Suppressor macrophage (primary cell): ENCODE results near the gene DRICH1.
"Not testable (repeated sequence)": the region's sequence is repeated elsewhere in the genome, so short reads cannot be mapped to it uniquely, and the experiment has no call there.

Experiments used
- DNase-seq, 4 experiments: peaks; one replicate each; pipeline ENCODE4 v3.0.0-alpha.2; 2020 to 2022

DRICH1 gene

GRCh38 chr22:23597576-23598268 is 34.4 kb downstream of the DRICH1 start:
- not testable (repeated sequence) for DNase-seq

DNA sequence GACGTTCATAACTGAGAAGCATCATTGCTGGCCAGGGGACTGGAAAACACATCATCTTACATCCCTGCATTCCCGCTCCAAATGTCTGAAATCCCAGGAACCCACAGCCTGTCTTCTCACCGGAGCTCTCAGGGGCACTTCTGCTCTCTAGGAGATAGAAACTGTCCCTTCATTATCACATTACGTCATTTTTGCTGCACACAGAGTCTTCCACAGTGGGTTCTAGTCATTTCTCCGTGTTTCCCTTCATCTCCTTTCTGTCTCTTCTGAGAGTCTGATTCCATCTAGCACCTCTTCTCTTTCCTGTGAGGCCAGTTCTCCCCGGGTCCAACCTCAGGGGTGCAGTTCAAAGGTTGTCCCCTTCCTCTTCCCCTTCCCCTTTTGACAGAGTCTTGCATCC is 36.2 kb downstream of the DRICH1 start:
- DNase-seq: not testable (repeated sequence)

- no peak for DNase-seq
These were observed 40.3 kb downstream of the DRICH1 start for GRCh38 chr22:23591846-23592245.

DNA sequence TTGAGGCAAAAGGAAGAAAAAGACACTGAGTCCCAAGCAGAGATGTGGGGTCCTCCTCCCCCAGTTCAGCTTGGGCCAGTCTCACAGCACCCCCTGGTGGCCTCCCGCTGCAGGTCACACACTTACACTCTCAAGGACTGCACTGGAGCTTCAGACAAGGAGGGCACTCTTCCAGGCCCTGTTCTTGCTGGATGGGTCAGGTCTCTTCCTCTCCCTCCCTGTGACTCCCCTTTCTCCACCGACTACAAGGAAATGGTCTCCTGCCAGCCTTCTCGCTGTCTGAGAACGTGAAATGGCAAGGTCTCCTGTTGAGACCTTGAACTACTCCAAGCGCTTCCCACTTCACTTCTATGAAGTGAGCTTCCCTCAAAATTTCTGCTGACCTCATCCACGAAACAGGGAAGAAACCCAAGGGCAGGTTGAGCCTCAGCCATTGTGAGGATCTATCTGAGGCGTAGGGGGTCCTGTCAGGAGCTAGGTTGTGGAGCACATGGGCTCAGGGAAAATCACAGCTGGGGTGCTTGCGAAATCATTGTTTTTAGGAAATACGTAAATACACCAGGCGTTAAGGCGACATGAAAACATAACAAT is 40.8 kb downstream of the DRICH1 start:
- peak; percentile 59 to 80 (median 66) for DNase-seq

- DNase-seq: no peak
These were observed 48.3 kb downstream of the DRICH1 start for GRCh38 chr22:23583836-23584235.

- DNase-seq: peak in 1 of 4 experiments; percentile 10
These were observed 49.0 kb downstream of the DRICH1 start for GRCh38 chr22:23583153-23583552.

GRCh38 chr22:23581260-23581650 is 50.9 kb downstream of the DRICH1 start:
- no peak for DNase-seq

DNA sequence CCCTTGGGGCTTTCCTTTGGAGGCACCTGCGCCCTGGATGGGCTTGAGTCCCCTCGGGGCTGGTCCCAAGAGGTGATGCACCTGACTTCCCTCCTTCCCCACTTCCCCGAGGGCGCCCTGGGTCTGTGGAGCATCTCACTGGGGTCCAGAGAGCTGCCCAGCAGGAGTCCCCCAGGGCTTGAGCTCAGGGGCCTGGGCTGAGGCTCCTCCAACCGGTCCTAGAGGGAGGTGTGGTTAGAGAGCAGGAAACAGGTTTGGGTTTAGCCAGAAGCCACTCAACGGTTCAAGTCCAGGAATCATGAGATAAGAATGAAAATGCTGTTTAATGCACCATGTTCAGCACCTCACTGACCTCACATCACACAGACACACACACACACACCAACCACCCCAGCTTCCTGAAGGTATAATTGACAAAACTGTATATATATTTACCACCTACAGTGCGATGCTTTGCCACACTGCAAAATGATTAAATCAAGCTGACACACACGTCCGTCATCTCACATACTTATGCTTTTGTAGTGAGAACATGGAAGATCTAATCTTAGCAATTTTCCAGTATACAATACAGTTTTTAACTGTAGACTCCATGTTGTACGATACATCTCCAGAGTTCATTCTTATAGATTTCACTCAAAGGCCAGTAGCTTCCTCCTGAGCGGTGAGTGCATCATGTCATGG is 51.4 kb downstream of the DRICH1 start:
- DNase-seq: no peak

GRCh38 chr22:23579870-23580575 is 52.1 kb downstream of the DRICH1 start, which contains the start of gene IGLL1:
TSS of gene IGLL1 (minus strand) at chr22:23580290. CDS start at chr22:23580190, 100 bp downstream.
- no peak for DNase-seq

GRCh38 chr22:23579280-23579679 is 52.8 kb downstream of the DRICH1 start:
- DNase-seq: no peak

DNA sequence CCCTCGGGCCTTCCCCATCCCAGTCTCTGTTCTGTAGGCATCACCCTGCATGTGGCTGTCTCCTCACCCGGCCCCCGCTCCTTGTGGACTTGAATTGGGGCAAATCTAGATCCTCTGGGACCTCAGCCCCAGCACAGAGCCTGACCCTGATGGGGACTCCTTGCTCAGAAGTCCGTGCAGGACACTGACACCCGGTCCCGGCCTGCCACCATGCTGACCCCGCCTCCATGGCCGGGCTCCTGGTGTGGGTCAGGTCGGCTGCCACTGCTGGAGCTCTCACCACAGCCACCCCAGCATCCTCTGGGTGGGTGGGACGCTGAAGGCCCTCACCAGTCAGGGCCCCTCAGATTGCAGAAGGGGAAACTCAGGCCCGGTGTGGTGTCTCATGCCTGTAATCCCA is 53.8 kb downstream of the DRICH1 start:
- no peak for DNase-seq

DNA sequence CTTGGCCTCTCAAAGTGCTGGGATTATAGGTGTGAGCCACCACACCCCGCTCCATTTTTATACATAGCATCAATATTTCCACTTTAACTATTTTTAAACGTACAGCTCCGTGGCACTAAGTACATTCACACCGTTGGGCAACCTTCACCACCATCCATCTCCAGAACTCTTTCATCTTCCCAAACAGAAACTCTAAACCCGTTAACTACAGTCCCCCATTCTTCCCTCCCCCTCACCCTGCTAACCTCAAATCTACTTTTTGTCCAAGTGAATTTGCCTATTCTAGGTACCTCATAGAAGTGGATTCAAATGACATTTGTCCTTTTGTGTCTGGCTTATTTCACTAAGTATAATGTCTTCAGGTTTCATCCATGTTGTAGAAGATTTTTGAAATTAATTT is 55.4 kb downstream of the DRICH1 start:
- DNase-seq: no peak

DNA sequence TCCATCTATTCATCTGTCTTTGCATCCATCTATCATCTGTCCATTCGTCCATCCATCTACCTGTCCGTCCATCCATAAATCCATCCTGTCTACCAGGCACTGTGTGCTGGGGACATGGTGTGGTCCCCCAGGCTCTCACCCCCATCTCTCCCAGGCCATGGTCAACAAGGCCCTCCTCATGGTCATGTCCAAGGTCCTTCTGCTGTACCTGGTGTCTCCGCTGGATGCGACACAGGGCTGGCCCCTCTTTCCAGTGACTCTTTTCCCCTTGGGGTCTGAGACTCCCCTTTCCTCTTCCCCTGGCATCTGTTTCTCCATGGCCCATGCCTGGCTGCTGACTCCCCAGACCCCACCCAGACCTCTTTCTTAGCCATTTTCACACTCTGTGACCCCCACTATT is 56.5 kb downstream of the DRICH1 start:
- no peak for DNase-seq

DNA sequence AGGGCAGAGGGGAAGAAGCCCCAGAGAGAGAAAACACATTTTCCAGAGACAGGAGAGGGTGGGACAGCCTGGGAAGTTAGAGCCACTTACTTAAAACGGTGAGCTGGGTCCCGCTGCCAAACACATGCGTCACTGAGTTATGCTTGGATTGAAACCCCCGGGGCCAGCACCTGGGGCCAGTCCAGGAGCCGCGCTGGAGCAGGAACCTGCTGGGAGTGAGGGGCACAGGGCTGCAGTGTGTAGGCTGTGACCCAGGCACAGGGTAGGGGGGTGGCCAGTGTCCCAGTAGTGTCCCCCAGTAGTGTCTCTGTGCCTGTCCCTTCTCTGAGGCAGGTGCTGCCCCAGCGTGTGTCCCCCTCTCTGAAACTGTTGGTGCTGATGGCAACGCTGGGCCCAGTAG is 57.2 kb downstream of the DRICH1 start:
- no peak for DNase-seq

GRCh38 chr22:23574371-23574811 is 57.7 kb downstream of the DRICH1 start:
- DNase-seq: no peak

- DNase-seq: not testable (repeated sequence)
These were observed 58.4 kb downstream of the DRICH1 start for GRCh38 chr22:23573701-23574235.

DNA sequence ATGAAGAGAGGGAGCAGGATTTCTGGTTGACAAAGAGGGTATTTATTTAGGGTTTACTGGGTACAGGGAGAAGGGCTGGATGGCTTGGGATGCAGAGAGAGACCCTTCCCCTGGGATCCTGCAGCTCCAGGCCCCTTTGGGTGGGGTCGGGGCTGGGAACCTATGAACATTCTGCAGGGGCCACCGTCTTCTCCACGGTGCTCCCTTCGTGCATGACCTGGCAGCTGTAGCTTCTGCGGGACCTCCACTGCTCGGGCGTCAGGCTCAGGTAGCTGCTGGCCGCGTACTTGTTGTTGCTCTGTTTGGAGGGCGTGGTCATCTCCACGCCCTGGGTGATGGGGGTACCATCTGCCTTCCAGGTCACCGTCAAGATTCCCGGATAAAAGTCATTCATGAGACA is 59.0 kb downstream of the DRICH1 start:
- DNase-seq: not testable (repeated sequence)

DNA sequence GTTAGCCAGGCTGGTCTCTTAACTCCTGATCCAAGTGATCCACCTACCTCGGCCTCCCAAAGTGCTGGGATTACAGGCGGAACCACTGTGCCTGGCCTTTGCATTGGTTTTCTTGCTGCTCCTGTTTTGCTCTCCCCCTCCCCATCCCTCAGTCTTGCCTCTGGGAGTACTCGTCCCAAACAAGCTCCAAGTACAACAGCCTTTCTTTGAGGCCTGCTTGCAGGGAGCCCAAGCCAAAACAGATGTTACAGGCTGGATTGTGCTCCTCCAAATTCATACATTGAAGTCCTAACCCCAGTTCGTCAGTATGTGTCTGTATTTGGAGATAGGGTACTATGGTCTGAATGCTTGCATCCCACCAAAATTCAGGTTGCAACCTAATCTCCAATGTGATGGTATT is 60.6 kb downstream of the DRICH1 start:
- DNase-seq: no peak

DNA sequence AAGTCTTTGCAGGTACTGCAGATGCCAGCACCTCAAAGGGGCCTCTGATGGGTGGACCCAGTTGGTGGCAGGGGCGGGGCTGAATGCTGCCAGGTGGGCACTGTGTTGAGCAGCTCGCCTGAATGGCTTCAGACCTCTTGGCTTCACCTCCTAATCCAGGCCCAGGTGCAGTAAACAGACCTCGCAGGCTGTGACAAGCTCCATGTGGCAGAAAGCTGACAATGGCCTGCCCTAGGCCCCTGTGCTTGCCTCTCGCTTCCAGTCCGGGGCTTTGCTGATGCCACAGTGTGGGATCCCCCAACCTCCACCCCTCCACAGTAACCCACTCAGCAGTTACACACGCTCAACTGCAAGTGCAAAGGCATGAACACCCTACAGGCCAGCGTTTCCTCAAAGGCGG is 61.4 kb downstream of the DRICH1 start:
- DNase-seq: no peak

- no peak for DNase-seq
These were observed 62.4 kb downstream of the DRICH1 start for GRCh38 chr22:23569716-23570115.

DNA sequence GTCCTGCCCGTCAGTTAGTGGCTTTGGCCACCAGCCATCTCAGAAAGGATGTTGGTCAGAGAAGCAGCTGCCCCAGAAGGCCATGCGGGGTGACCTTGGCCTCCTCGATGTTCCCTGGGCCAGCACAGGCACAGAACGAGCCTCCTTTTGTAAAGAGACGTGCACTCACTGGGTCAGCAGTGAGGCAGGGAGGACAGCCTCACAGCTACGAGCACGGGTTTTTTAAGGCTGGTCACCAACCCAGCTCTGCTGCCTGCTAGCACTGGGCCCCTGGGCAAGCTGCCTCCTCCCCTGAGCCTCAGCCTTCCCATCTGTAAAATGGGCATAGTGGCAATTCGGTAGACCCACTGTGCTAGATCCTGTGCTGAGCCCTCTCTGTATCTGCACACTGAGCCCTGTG is 62.8 kb downstream of the DRICH1 start:
- DNase-seq: no peak

DNA sequence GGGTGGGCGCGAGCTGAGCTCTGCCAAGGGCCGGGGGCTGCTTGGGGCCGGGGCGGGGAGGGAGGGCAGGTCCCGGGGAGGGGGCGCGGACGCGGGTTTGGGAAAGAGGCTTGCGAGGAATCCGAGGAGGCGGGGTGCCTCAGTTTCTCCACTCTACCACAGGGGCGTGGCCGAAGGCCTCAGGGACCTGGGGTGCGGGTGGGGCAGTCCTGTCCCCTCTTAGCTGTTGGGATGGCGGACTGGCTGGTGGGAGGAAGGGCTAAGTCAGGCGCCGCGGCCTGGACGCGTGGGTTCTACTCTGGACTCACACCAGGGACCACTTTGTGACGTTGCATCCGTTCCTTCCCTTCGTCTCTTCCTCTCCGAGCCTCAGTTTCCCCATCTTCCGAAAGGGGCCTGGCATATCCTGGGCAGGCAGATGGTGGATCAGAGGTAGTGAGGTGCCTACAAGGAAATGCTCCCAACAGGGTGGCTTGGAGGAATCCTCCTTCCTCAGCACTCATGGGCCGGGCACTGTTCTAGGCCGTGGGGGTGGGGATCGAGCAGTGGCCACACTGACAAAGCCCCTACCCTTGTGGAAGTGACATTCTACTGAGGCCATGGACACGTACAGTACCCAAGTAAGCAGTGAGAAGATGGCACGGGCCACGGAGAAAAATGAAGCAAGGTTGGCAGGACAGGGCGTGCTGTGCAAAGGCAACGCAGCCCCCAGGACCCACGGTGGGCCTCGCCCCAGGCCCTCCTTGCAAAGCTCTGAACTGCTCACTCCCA is 65.2 kb downstream of the DRICH1 start:
- no peak for DNase-seq
